Adrenal gland (tissue), 12 donors: Measurements from ENCODE around the gene MSANTD2. TPM values are rescaled to one million over a fixed set of nuclear protein-coding genes. Genes with fewer than 3 reads are reported as not detected.

Source experiments
- DNase-seq, 7 donors: peaks; one replicate each; pipeline ENCODE4 v3.0.0-alpha.2; 2019 to 2020
- H3K27ac ChIP-seq, 5 donors: fragments of 200-600 bp; sonication (generic) in 4 of 5; 1 replicate in 3 of 5; 2 replicates in 2 of 5; pipeline versions ENCODE4 v1.5.1 to v1.8.0; 2016 to 2020; ENCODE audit warnings: mild to moderate bottlenecking in 1 of 5
- H3K27me3 ChIP-seq: fragments of 200-600 bp; 2 replicates; pipeline ENCODE4 v1.8.0; 2021
- H3K36me3 ChIP-seq, 2 donors: fragments of 200-600 bp; replicated peaks in 1 of 2; 1 replicate in 1 of 2; 2 replicates in 1 of 2; pipeline versions ENCODE4 v1.5.1 to v1.8.0; 2018 to 2022
- H3K4me1 ChIP-seq, 2 donors: fragments of 200-600 bp; replicated peaks in 1 of 2; 1 replicate in 1 of 2; 2 replicates in 1 of 2; pipeline versions ENCODE4 v1.5.1 to v1.8.0; 2018 to 2021
- H3K4me3 ChIP-seq, 4 donors: fragments of 200-600 bp; sonication (generic) in 3 of 4; one replicate each; pipeline ENCODE4 v1.5.1; 2016 to 2018
- H3K9me3 ChIP-seq, 3 donors: fragments of 200-600 bp; sonication (generic) in 1 of 3; replicated peaks in 1 of 3; 1 replicate in 2 of 3; 2 replicates in 1 of 3; pipeline versions ENCODE4 v1.5.1 to v1.8.0; 2016 to 2021
- CTCF ChIP-seq, 6 experiments: fragments of 450-650 bp in 4 of 6; fragments of 200-600 bp in 2 of 6; sonication (generic) in 1 of 6; IDR thresholded peaks; 1 replicate in 5 of 6; 2 replicates in 1 of 6; pipeline versions ENCODE4 v1.5.1 to v1.8.0; 2016 to 2021; ENCODE audit warnings: antibody characterized with exemption in 6 of 6, mild to moderate bottlenecking in 2 of 6, moderate library complexity in 1 of 6
- POLR2A ChIP-seq, 2 donors: fragments of 450-650 bp; IDR thresholded peaks; one replicate each; pipeline ENCODE4 v1.6.1; 2017; ENCODE audit warnings: antibody characterized with exemption in 2 of 2, mild to moderate bottlenecking in 2 of 2, moderate library complexity in 1 of 2
- WGBS, 4 donors: extraction: QIAGEN DNeasy Blood & Tissue Kit in 2 of 4; methylation state at CpG; one replicate each; pipeline versions ENCODE4 v1.1.5 to v1.1.7; 2013 to 2017; 5-methylcytosine and 5-hydroxymethylcytosine counted together
- intact Hi-C, 2 donors: fragments of 100-400 bp; cut with DNase I; formaldehyde crosslinking; loops; one replicate each; pipeline versions ENCODE4 v1.14.1 to v1.15.0; 2022 to 2023
- polyA plus RNA-seq, 3 donors: library from polyadenylated mRNA; stranded (reverse); fragments of 200-250 nt in 2 of 3; fragments of 350-450 nt in 1 of 3; fragmentation: Illumina TruSeq in 1 of 3; extraction: RNeasy Lipid Tissue Mini Kit (QIAGEN cat#74804) in 1 of 3; gene quantifications; one replicate each; pipeline ENCODE4 v1.2.3, GENCODE V29; 2013 to 2014
- total RNA-seq, 9 donors: library from RNA; depleted of rRNA in 4 of 9; stranded (reverse); fragments of >200 nt in 4 of 9; fragments of 120-200 nt in 1 of 9; fragmentation: NEBNext Ultra II Directional in 1 of 9; extraction: Animal tissue kit (Norgen Biotek cat#: 25700) in 1 of 9; gene quantifications; one replicate each; pipeline versions ENCODE4 v1.1.0 to v1.2.4, GENCODE V29; 2013 to 2023
- donor health status: healthy with polysubstance abuse.
- donor health status: Bipolar disorder and iron deficiency.
- donor health status: DM: yes; HTN: yes; CAD: no.
- donor health status: DM: no; HTN: no; CAD: no.
- donor health status: DM: no; HTN: no; CAD: no.
- donor health status: DM: yes; HTN: yes; CAD: no.

Gene MSANTD2
- total and polyA plus RNA-seq, 12 donors: 4.4 to 16.8 (median 9.7) TPM

GRCh38 chr11:124729571-124729970 is 70.6 kb downstream of the MSANTD2 start:
- TF ChIP-seq POLR2A (IDR thresholded peaks at IDR 0.05): no peak
- TF ChIP-seq CTCF (IDR thresholded peaks at IDR 0.05): no peak
- Histone ChIP-seq H3K27me3 (no peaks in the 10 kb centered on the region), H3K36me3 (no peaks in the 10 kb centered on the region), H3K9me3 (no peaks in the 10 kb centered on the region), H3K27ac (no peak overlapping the region), H3K4me3 (no peak overlapping the region), H3K4me1 (peaks cover 0 to 9% of the 10 kb centered on the region in 2 donors)
- intact Hi-C loops: no loop called here
- no peak for DNase-seq
- WGBS, 4 donors: 82 to 91% (median 84%) methylated on average over 4 of the region's 4 CpGs

GRCh38 chr11:124728134-124728533 is 72.1 kb downstream of the MSANTD2 start:
- Histone ChIP-seq H3K9me3 (no peaks in the 10 kb centered on the region), H3K4me1 (peaks cover 0 to 9% of the 10 kb centered on the region in 2 donors), H3K27ac (no peak overlapping the region), H3K36me3 (no peaks in the 10 kb centered on the region), H3K27me3 (peaks cover 1% of the 10 kb centered on the region), H3K4me3 (no peak overlapping the region)
- 80 to 89% (median 86%) methylated on average over 2 of the region's 2 CpGs for WGBS, 4 donors
- TF ChIP-seq POLR2A (IDR thresholded peaks at IDR 0.05): no peak
- no peak for TF ChIP-seq CTCF (IDR thresholded peaks at IDR 0.05)
- no peak for DNase-seq
- intact Hi-C loops: no loop called here

DNA sequence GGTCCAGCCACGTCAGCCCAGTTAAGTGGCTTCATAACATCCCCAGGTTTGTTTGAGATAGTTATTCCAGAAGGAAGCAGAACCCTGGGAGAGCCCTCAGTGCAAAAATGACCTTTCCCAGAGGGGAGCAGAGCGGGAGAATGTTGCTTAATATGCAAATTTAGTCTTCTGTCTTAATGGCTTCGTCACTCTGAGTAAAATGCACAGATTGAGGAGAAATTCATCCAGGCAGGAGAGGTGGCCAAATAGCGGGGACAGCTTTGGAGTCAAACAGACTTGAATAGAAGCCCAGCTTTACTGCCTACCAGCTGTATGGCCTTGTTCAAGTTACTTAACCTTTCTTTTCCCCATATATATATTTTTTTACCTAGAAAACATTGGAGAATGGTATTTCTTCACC is 72.7 kb downstream of the MSANTD2 start:
- Histone ChIP-seq H3K36me3 (no peaks in the 10 kb centered on the region), H3K27ac (no peak overlapping the region), H3K9me3 (no peaks in the 10 kb centered on the region), H3K4me1 (peaks cover 0 to 9% of the 10 kb centered on the region in 2 donors), H3K27me3 (peaks cover 4% of the 10 kb centered on the region), H3K4me3 (no peak overlapping the region)
- intact Hi-C loops: no loop called here
- 74 to 88% (median 82%) methylated on average over 4 of the region's 4 CpGs for WGBS, 4 donors
- TF ChIP-seq POLR2A (IDR thresholded peaks at IDR 0.05): no peak
- no peak for TF ChIP-seq CTCF (IDR thresholded peaks at IDR 0.05)
- no peak for DNase-seq

DNA sequence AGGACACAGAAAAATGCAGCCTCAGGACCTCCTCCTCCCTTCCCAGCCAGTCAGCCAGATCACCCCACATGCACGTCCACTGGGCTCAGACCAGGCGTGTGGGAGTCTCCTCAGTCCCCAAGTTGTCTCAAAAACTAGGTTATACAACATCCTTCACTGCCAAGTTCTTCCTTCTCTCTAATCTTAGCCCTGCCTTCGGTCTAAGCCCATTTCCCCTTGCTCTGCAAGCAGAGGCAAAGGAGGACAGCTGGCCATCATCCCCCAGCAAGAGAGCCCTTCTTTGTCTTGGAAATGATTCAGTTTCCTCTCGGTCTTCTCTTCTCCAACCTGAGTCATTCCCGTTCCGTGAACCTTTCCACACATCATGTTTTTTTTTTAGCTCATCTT is 74.5 kb downstream of the MSANTD2 start:
- H3K36me3 ChIP-seq: no peaks in the 10 kb centered on the region
- TF ChIP-seq CTCF (IDR thresholded peaks at IDR 0.05) (no peak), POLR2A (IDR thresholded peaks at IDR 0.05) (no peak)
- intact Hi-C loops: no loop called here
- H3K27ac ChIP-seq: no peak overlapping the region
- H3K9me3 ChIP-seq: no peaks in the 10 kb centered on the region
- peaks cover 4% of the 10 kb centered on the region for H3K27me3 ChIP-seq
- no peak for DNase-seq
- peaks cover 0 to 9% of the 10 kb centered on the region in 2 donors for H3K4me1 ChIP-seq
- WGBS, 4 donors: 19 to 27% (median 20%) methylated on average over 6 of the region's 6 CpGs
- H3K4me3 ChIP-seq: no peak overlapping the region
